Activated naive CD4-positive, alpha-beta T cell treated with anti-CD3 and anti-CD28 coated beads, Interleukin-2, amount 10 ng/mL, durations not matched to agents 7 days and 5 days (primary cell): ENCODE measurements around the gene PRKCB.
A peak's percentile ranks its signal among the peaks of the same experiment; 100 is the strongest.

Experiments used
- CTCF ChIA-PET: fragments of 350-600 bp; sonication (Branson Sonifier 250); formaldehyde crosslinking; loops from one replicate; lab custom pipeline; 2021; ENCODE audit warnings: antibody characterized with exemption; lab: Charles Lee
- DNase-seq: peaks from one replicate; pipeline ENCODE4 v3.0.0-alpha.2; 2020
- H3K27ac Mint-ChIP-seq: one replicate; pipeline ENCODE4 v1.8.0; 2021; ENCODE audit warnings: mild to moderate bottlenecking, moderate library complexity, mixed read lengths
- H3K27me3 Mint-ChIP-seq: one replicate; pipeline ENCODE4 v1.8.0; 2021; ENCODE audit warnings: mild to moderate bottlenecking, mixed read lengths
- H3K36me3 Mint-ChIP-seq: one replicate; pipeline ENCODE4 v1.8.0; 2021; ENCODE audit warnings: mixed read lengths
- H3K4me1 Mint-ChIP-seq: one replicate; pipeline ENCODE4 v1.8.0; 2021; ENCODE audit warnings: mixed read lengths
- H3K4me3 Mint-ChIP-seq: one replicate; pipeline ENCODE4 v1.8.0; 2021; ENCODE audit warnings: mild to moderate bottlenecking, moderate library complexity, mixed read lengths
- H3K9me3 Mint-ChIP-seq: one replicate; pipeline ENCODE4 v1.8.0; 2021; ENCODE audit warnings: mixed read lengths

PRKCB gene

DNA sequence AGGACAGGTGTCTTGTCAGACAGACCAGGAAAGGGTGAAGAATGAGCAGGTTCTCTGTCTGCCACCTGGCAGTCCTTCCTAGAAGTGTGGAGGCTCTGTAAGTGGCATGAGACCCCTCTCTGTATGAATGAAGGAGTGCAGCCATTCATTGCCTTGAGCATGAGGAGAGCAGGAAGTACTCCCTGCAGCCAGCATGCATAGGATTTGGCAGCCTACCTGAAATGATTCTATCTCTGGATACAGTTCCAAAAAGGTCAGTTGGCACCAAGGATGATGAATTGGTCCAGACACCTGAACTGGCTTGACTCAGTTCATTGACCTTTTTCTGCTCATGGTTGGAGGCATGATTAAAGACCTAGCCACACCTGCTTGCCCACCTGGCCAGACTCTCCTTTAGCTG, 163.0 kb downstream of the PRKCB start:
- CTCF ChIA-PET, result interaction anchor here (2.8 kb wide), 1 partner anchor 12 kb away, joined by 6 read pairs; no protein-coding TSS in a partner anchor

DNA sequence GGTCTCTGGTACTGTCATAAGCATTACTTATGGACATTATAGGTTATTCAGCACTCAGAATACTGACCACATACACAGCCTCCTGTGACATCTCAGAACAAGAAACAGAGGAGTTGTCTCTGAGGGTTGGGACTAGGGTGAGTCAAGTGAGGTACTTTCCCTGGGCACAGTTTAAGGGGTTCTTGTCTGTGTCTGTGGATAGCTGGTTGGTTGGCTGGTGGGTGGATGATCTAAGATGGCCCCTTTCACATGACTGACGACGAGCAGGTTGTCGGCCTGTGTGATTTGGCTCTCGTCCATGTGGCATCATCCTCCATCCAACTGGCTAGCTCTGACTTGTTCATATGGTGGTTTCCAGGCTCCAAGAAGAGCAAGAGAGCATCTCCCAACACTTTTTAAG, 163.9 kb downstream of the PRKCB start:
- CTCF ChIA-PET, result interaction anchor here (2.8 kb wide), 1 partner anchor 11 kb away, joined by 6 read pairs; no protein-coding TSS in a partner anchor
- H3K36me3 Mint-ChIP-seq, result peaks cover 29% of the 10 kb centered on the region
- H3K4me1 Mint-ChIP-seq, result no peaks in the 10 kb centered on the region
- no peak overlapping the region for H3K4me3 Mint-ChIP-seq
- no peak for DNase-seq
- no peaks in the 10 kb centered on the region for H3K9me3 Mint-ChIP-seq
- H3K27me3 Mint-ChIP-seq, result no peaks in the 10 kb centered on the region
- no peak overlapping the region for H3K27ac Mint-ChIP-seq

More for the DNA sequence above, 163.0 kb downstream of the PRKCB start:
- no peak overlapping the region for H3K4me3 Mint-ChIP-seq
- no peaks in the 10 kb centered on the region for H3K9me3 Mint-ChIP-seq
- H3K27ac Mint-ChIP-seq, result no peak overlapping the region
- no peak for DNase-seq
- H3K36me3 Mint-ChIP-seq, result peaks cover 31% of the 10 kb centered on the region
- no peaks in the 10 kb centered on the region for H3K4me1 Mint-ChIP-seq
- no peaks in the 10 kb centered on the region for H3K27me3 Mint-ChIP-seq

DNA sequence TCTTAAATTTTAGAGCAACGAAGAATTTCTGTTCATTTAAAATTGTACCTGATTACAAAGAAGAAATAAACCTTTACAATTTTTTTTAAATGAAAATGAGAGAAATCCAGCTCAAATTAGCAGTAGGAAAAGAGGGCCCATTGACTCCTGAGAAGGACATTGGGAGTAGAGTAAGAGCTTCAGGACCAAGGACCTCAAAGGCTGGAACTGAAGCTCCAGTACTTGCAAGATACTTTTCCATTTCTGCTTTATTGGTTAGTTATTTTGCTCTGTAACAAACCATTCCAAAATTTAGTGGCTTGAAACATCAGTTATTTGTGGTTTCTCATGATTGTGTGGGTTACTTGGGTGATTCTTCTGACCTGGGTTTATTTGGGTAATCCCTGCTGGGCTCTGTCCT, 165.9 kb downstream of the PRKCB start:
- Mint-ChIP-seq H3K9me3 (no peaks in the 10 kb centered on the region), H3K27me3 (no peaks in the 10 kb centered on the region), H3K4me1 (peaks cover 13% of the 10 kb centered on the region), H3K27ac (no peak overlapping the region), H3K36me3 (peaks cover 31% of the 10 kb centered on the region), H3K4me3 (no peak overlapping the region)
- CTCF ChIA-PET, result interaction anchor here (1.6 kb wide), 1 partner anchor 8 kb away, joined by 7 read pairs; no protein-coding TSS in a partner anchor
- DNase-seq, result no peak

DNA sequence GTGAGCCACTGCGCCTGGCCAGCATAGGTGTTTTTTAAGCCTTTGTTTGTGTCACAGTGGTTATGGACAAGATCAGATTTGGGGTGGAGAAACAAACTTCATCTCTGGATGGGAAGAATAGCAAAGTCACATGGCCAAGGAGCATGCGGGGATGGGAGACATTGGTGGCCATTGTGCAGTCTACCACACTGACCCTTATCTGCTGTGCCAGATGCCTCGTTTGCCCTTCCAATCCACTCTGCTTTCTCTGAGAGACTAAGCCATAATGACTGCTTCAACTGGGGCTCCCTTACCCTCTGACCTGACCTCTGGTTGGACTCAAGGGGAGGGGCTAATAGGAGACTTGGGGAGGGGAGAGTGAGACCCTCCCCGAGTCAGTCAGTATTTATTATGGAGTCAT, 166.8 kb downstream of the PRKCB start:
- Mint-ChIP-seq H3K27ac (no peak overlapping the region), H3K4me3 (no peak overlapping the region)

DNA sequence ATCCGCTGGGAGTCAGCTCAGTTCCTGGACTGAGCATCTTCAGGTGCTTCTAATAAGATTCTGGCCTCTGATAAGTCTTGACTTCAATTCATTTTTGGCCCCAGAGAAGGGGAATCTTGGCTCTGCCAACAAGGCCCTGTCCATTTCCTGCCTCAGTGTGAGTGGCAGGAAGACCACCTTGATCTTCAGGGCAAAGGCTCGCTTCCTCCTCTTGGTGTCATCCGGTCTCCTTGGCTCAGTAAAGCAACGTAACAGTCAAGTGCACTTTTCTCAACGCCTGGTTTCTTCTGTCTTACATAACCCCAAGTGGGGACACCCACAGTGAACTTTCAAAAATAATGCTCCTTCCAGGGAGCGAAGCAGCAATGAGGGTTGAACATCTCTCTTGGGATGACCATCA, 169.8 kb downstream of the PRKCB start:
- peaks cover 20% of the 10 kb centered on the region for H3K36me3 Mint-ChIP-seq
- H3K9me3 Mint-ChIP-seq, result no peaks in the 10 kb centered on the region
- H3K27ac Mint-ChIP-seq, result no peak overlapping the region
- H3K27me3 Mint-ChIP-seq, result no peaks in the 10 kb centered on the region
- H3K4me3 Mint-ChIP-seq, result no peak overlapping the region
- peaks cover 27% of the 10 kb centered on the region for H3K4me1 Mint-ChIP-seq
- CTCF ChIA-PET, result interaction anchor here (1.3 to 15.7 kb wide), 2 partner anchors 128 to 202 kb away, joined by 4 to 303 read pairs; no protein-coding TSS in a partner anchor
- no peak for DNase-seq

More for the DNA sequence above, 166.8 kb downstream of the PRKCB start:
- Mint-ChIP-seq H3K4me1 (peaks cover 13% of the 10 kb centered on the region), H3K36me3 (peaks cover 28% of the 10 kb centered on the region), H3K9me3 (no peaks in the 10 kb centered on the region), H3K27me3 (no peaks in the 10 kb centered on the region)
- no peak for DNase-seq
- CTCF ChIA-PET, result interaction anchor here (1.6 kb wide), 1 partner anchor 7 kb away, joined by 7 read pairs; no protein-coding TSS in a partner anchor

DNA sequence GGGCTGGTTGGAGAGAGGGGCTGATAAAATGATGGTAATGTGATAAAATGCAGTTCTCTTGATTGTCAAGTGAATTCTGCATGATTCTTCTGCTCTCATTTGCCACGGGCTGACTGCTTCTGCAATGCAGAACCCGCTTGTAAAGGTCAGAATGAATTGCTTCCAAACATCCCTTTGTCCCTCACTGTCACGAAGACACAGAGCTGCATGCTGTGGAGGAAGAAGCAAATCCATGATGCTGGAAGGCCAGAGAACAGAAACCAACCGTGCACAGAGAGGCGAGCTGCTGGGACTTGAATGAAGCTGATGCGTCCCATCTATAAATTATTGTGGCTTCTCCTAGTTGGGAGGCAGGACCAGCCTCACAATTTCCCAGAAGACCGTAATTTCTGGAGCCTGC, 171.6 kb downstream of the PRKCB start:
- Mint-ChIP-seq H3K4me1 (peaks cover 30% of the 10 kb centered on the region), H3K27ac (no peak overlapping the region)

DNA sequence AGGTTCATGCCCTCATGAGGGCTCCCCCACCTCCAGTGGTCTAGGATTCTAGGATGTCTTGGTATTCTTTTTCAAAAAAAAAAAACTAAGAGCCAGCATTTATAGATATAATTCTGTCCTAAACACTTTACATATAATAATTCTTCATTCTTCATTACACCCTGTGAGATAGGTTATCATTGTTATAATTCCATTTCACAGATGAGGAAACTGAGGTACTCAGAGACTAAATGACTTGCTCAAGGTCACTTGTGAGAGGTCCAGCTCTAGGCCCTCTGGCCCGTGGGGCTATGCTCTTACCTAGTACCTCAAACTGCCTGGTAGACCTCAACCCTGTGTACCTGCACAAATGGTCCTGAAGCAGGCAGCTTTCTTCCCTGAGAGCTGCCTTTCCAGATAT, 172.2 kb downstream of the PRKCB start:
- Mint-ChIP-seq H3K36me3 (peaks cover 13% of the 10 kb centered on the region), H3K9me3 (no peaks in the 10 kb centered on the region), H3K4me3 (no peak overlapping the region), H3K27me3 (no peaks in the 10 kb centered on the region), H3K4me1 (peaks cover 35% of the 10 kb centered on the region), H3K27ac (no peak overlapping the region)
- no peak for DNase-seq
- CTCF ChIA-PET, result interaction anchor here (0.6 to 15.7 kb wide), 3 partner anchors 96 to 205 kb away, joined by 5 to 303 read pairs (median 5); no protein-coding TSS in a partner anchor

More for the DNA sequence above, 171.6 kb downstream of the PRKCB start:
- Mint-ChIP-seq H3K27me3 (no peaks in the 10 kb centered on the region), H3K4me3 (no peak overlapping the region), H3K36me3 (peaks cover 17% of the 10 kb centered on the region), H3K9me3 (no peaks in the 10 kb centered on the region)
- no peak for DNase-seq
- CTCF ChIA-PET, result interaction anchor here (0.6 to 15.7 kb wide), 3 partner anchors 96 to 204 kb away, joined by 3 to 303 read pairs (median 5); no protein-coding TSS in a partner anchor

DNA sequence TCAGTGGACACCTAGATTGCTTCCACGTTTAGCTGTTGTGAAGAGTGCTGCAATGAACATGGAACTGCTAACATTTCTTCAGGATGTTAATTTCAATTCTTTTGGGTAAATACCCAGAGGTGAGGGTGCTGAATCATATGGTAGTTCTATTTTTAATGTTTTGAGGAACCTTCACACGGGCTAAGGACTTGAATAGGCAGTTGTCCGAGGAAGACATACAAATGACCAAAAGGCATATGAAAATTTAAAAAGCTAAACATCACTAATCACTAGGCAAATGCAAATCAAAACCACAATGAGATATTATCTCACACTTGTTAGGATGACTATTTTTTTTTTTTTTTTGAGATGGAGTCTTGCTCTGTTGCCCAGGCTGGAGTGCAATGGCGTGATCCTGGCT, 173.3 kb downstream of the PRKCB start:
- peaks cover 46% of the 10 kb centered on the region for H3K4me1 Mint-ChIP-seq
- CTCF ChIA-PET, result interaction anchor here (1.2 to 15.7 kb wide), 6 partner anchors 31 to 206 kb away, joined by 3 to 303 read pairs (median 8); no protein-coding TSS in a partner anchor
- no peak for DNase-seq
- H3K4me3 Mint-ChIP-seq, result no peak overlapping the region
- H3K9me3 Mint-ChIP-seq, result no peaks in the 10 kb centered on the region
- H3K27me3 Mint-ChIP-seq, result no peaks in the 10 kb centered on the region
- H3K36me3 Mint-ChIP-seq, result peaks cover 13% of the 10 kb centered on the region
- H3K27ac Mint-ChIP-seq, result no peak overlapping the region

DNA sequence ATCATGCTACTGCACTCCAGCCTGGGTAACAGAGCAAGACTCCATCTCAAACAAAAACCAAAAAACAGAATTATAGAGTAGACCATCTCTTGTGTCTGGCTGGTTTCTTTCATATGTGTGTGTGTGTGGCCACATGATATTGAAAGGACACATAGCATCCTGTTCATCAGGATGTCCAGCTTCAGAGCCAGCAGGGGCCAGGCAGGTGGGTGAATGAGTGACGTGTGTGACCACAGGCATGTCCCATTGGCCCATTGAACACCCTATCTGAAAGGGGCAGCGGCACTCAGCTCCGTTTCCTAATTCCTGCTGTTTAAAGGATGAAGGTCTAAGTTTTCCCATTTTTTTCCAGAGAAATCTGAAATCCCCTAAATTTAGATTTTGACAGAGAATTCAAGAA, 174.2 kb downstream of the PRKCB start:
- DNase-seq, result no peak
- H3K9me3 Mint-ChIP-seq, result no peaks in the 10 kb centered on the region
- H3K27me3 Mint-ChIP-seq, result no peaks in the 10 kb centered on the region
- H3K4me3 Mint-ChIP-seq, result no peak overlapping the region
- peaks cover 14% of the 10 kb centered on the region for H3K36me3 Mint-ChIP-seq
- H3K4me1 Mint-ChIP-seq, result peaks cover 53% of the 10 kb centered on the region
- CTCF ChIA-PET, result interaction anchor here (0.7 to 15.7 kb wide), 36 partner anchors 8 to 327 kb away, joined by 3 to 303 read pairs (median 4); partner anchors contain the start of gene PRKCB
- no peak overlapping the region for H3K27ac Mint-ChIP-seq

DNA sequence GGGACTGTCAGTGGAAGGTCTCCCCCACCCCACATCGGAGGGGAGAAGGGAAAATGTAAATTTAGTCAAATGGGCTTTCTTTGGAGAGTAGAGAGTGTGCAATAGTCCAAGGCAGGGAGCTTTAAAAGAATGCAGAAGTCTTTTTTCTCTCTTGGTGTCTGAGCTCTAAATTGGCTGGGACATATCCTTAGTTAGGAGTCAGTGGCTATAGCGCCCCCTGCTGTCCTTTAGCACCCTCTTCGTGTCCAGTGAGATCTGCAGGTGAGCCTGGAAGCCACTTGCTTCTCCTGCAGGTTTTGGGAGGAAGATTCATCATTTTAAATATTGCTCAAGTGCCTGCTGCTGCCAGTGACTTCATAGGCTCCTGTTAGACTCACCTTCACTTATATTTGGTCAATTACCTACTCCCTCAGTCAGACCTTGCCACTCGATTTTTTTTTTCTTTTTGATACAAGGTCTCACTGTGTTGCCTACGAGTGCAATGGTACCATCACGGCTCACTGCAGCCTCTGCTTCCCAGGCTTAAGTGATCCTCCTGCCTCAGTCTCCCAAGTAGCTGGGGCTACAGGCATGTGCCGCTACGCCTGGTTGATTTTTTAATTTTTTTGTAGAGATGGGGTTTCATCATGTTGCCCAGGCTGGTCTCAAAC, 174.8 kb downstream of the PRKCB start:
- CTCF ChIA-PET, result interaction anchor here (0.7 to 15.7 kb wide), 36 partner anchors 9 to 328 kb away, joined by 3 to 303 read pairs (median 4); partner anchors contain the start of gene PRKCB
- H3K4me1 Mint-ChIP-seq, result peaks cover 55% of the 10 kb centered on the region
- H3K9me3 Mint-ChIP-seq, result no peaks in the 10 kb centered on the region
- peaks cover 13% of the 10 kb centered on the region for H3K36me3 Mint-ChIP-seq
- no peaks in the 10 kb centered on the region for H3K27me3 Mint-ChIP-seq
- H3K4me3 Mint-ChIP-seq, result no peak overlapping the region
- peak; percentile 88 for DNase-seq
- H3K27ac Mint-ChIP-seq, result no peak overlapping the region

DNA sequence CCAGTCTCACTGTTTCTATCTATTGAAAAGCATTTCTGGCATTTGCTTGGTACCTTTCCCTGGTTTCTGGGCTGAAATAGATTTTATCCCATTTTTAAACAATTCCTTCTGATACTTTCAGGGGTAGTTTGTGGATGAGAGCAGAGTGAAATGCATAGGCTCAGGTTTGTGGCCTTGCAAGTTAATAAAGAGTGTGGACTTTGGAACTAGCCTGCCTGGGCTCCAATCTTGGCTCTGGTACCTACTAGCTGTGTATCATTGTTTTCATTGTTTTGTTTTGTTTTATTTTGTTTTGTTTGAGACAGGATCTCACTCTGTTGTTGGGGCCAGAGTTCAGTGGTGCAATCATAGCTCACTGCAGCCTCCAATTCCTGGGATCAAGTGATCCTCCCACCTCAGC, 175.5 kb downstream of the PRKCB start:
- DNase-seq, result no peak

DNA sequence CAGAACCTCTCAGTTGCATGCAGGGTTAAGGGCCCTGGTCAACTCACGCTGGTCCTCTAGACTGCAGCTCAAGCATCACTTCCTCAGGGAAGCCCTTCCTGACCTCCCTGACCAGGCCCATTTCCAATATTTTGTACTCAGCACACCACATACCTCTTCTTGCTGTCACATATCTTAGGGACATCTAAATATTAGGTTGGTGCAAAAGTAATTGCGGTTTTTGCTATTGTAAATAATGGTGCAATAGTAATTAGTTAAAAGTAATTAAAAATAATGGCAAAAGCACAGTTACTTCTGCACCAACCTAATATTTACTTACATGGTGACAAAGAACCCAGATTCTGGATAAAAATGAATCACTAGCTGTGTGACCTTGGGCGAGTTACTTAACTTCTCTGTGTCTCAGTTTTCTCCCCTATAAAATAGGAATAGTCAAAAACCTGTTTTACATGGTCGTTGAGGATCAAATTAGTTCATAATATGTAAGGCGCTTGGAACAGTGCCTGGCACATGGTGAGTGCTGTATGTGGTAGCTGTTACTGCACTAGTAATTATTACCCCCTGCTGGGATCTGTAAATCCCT, 177.4 kb downstream of the PRKCB start:
- CTCF ChIA-PET, result interaction anchor here (15.7 kb wide), 1 partner anchor 210 kb away, joined by 303 read pairs; no protein-coding TSS in a partner anchor
- DNase-seq, result no peak
- peak overlapping the region; percentile 94 for H3K27ac Mint-ChIP-seq
- peaks cover 12% of the 10 kb centered on the region for H3K36me3 Mint-ChIP-seq
- H3K4me1 Mint-ChIP-seq, result peaks cover 57% of the 10 kb centered on the region
- no peaks in the 10 kb centered on the region for H3K9me3 Mint-ChIP-seq
- no peak overlapping the region for H3K4me3 Mint-ChIP-seq
- no peaks in the 10 kb centered on the region for H3K27me3 Mint-ChIP-seq

More for the DNA sequence above, 175.5 kb downstream of the PRKCB start:
- Mint-ChIP-seq H3K27me3 (no peaks in the 10 kb centered on the region), H3K36me3 (peaks cover 8% of the 10 kb centered on the region), H3K9me3 (no peaks in the 10 kb centered on the region), H3K27ac (peak overlapping the region; percentile 42), H3K4me3 (no peak overlapping the region), H3K4me1 (peaks cover 51% of the 10 kb centered on the region)
- CTCF ChIA-PET, result interaction anchor here (0.9 to 15.7 kb wide), 7 partner anchors 25 to 493 kb away, joined by 3 to 303 read pairs (median 8); no protein-coding TSS in a partner anchor

DNA sequence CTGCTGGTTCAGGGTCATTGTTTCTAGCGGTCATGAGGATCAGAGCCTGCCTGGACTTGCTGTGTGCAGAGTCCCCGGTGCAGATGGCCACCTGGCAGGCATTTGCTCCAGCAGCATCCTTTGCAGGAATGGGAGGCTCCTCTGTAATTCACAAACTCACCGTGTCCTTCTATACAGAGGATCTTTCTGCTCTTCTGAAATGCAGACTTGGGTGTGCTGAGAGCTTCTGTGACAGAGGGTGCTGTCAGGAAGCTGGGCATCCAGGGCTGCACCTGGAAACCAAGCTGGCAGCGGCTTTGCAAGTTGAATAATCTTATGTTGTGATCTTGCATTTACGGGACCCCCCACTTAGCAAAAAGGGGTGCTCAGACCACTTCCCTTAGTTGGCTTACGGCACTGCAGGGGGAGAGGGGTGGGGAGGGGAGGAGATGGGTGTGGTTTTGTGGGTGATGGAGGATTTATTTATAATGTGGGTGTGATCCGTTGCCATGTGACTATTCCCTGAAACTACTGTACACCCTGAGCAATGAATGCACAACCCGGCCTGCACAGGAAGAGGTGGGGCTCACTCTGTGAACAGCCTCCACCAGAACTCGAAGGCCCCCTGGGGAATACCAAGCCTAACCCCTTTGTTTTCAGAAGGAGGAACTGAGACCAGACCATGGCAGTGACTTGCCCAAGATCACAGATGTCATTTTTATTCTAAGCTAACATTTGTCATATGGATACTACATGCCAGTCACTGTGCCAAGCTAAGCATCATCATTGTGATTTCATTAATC, 178.3 kb downstream of the PRKCB start:
- DNase-seq, result peak; percentile 75
- peak overlapping the region; percentile 94 for H3K27ac Mint-ChIP-seq
- H3K4me3 Mint-ChIP-seq, result peak overlapping the region; percentile 65
- CTCF ChIA-PET, result interaction anchor here (0.7 to 15.7 kb wide), 3 partner anchors 8 to 211 kb away, joined by 3 to 303 read pairs (median 5); no protein-coding TSS in a partner anchor
- no peaks in the 10 kb centered on the region for H3K27me3 Mint-ChIP-seq
- peaks cover 54% of the 10 kb centered on the region for H3K4me1 Mint-ChIP-seq
- peaks cover 7% of the 10 kb centered on the region for H3K36me3 Mint-ChIP-seq
- H3K9me3 Mint-ChIP-seq, result no peaks in the 10 kb centered on the region
